ENCODE measurements around the gene GPATCH8.

- TF ChIP-seq POLR2AphosphoS5 (IDR thresholded peaks at IDR 0.05; ENCODE audit: low read depth, low read length) (no peak), POLR2A (IDR thresholded peaks at IDR 0.05; ENCODE audit: low read depth, low read length) (no peak), TAF1 (IDR thresholded peaks at IDR 0.05; ENCODE audit: borderline replicate concordance, low read depth, low read length) (no peak)
These were observed 117.7 kb downstream of the GPATCH8 start for GRCh38 chr17:44385287-44386181.

All from GM12892 (cell line).